HG02981 (cell line): ENCODE data around the gene FRMPD4.

ENCODE experiments used
- ATAC-seq: cut with Tn5 transposase; IDR thresholded peaks from one replicate; pipeline ENCODE4 v1.9.1; 2021; ENCODE audit warnings: mild to moderate bottlenecking, moderate library complexity; ENCODE audit not compliant: unreplicated experiment

The FRMPD4 gene

DNA sequence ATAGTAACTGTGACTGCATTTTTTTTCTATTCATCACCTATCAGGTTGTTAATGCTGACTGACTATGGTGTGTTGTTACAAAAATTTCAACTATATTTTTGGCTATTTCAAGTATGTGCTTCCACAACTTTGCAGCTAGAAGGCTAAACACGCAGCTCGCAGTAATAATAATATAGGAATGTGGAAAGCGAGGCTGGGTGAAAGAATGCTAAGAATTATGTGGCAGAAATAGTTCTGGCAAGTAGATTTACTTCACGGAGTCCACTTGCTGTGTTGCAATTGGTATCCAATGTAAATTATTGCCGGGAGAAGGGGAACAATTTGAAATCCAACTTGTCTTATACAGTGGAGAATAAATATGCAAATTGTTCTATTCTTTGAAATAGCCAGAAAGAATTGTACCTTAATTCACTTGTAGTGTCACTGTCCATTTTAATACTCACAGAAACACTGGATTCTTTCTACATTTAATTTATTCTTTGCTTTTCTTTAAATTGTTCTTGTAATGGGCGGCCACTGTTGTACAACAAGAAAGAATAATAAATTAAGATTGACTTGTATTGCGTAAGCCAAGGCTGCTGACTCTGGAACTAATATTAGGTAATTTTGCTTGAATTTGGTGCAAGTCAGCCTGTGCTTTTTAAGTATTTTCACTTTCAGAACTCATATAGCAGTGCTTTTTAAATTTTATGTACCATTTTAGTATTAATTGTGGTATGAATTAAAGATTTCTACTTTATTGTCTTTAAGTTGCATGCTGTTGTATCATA is 154.9 kb downstream of the FRMPD4 start:
- ATAC-seq = no peak

GRCh38 chrX:12297353-12297752 is 159.1 kb downstream of the FRMPD4 start:
- ATAC-seq = no peak

GRCh38 chrX:12301288-12301687 is 163.0 kb downstream of the FRMPD4 start:
- no peak for ATAC-seq

DNA sequence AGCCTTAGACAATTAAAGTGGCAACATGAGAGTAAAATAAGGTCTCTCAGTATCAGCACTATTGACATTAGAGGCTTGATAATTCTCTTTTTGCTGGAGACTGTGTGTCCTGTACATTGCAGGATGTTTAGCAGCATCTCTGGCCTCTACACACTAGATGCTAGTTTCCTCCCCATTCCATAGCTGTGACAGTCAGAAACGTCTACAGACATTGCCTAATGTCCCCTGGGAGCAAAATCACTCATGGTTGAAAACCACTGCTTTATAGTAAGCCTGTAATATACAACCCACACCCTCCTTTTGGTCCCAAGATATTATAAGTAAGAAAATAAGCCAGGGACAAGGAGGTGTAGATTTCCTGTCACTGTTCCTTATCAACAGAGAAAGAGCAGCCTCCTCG is 166.0 kb downstream of the FRMPD4 start:
- no peak for ATAC-seq

- ATAC-seq = no peak
Measured at GRCh38 chrX:12307961-12308360, 169.7 kb downstream of the FRMPD4 start.

- no peak for ATAC-seq
Measured at GRCh38 chrX:12308420-12308819, 170.1 kb downstream of the FRMPD4 start.

DNA sequence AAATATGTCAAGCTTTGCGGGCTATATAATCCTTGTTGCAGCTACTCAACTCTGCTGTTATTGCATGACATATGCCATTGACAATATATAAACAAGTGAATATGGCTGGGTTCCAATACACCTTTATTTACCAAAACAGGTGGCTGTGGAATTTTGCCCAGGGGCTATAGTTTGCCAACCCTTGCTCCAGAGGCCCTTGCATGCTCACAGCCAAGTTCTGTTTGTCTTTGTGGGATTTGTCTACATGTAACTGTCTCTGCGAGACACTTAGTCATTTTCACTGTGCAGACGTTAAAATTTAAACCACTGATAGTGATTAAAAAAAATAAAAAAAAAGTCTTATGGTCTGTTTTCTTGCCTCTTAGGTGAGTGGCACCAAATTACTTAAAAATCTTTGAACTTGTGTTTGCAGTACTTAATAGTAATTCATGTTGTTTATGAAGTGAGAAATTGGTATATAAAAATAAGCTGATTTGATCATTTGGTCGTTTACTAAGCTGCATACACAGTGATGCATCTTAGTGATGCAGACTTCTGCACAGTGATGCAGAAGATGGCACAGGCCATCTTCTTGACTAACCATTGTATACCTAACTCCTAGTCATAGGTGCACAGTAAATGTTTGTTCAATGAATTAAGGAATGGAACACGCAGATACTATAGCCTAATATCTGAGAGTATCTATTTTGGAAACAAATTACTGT is 170.9 kb downstream of the FRMPD4 start:
- ATAC-seq = no peak

DNA sequence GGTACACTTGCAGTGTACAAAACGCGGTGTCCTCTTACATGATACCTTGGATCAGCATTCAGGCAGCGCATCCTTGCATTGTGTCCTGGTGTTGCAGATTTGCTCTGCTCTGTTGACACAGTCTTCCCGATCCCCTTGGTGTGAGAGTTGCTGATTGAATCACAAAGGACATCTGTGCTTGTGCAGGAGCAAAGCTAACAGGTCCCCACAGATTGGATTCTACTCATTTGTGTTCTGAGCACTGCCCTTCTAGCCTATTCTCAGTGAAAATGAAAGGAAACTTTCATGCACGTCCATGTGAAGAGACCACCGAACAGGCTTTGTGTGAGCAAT is 171.4 kb downstream of the FRMPD4 start:
- ATAC-seq = no peak

DNA sequence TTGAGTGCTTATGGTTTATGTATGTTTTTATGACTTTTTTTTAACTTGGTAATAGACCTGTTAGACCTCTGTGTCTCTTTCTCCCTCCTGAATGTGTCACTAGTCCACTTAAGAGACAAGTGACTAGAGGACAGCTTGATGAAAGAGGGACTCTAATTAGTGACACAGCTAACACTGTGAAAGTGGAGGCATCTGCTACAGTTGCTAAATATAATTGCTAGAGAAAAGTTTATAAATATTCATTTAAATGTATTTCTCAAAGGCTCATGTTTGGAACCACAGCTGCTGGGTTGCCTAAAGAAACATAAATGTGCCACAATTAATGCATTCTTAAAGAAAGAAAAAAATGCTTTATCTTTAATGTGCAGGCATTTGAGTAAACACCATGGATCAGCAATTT is 176.4 kb downstream of the FRMPD4 start:
- no peak for ATAC-seq

GRCh38 chrX:12315526-12315925 is 177.3 kb downstream of the FRMPD4 start:
- no peak for ATAC-seq

DNA sequence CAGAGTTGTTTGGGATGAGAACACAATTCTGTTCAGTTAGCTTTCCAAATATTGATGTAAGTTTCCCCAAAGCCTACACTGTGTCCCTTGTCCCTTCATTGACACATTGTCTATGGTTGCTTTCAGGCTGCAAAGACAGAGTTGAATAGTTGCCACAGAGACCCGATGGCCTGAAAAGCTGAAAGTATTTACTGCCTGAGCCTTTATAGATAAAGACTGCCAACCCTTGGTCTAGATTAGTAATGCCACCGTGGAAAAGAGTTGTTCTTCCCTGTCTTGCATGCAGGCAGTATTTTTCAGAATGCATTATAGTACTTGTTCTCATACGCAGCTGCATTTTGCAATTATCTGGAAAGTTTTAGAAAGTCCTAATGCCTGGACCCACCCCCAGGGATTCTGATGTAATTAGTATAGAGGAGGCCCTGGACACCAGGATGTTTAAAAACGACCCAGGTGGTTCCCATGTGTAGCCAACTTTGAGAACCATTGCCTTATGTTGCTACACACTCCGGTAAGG is 180.8 kb downstream of the FRMPD4 start:
- ATAC-seq = no peak

GRCh38 chrX:12319992-12320391 is 181.7 kb downstream of the FRMPD4 start:
- ATAC-seq = no peak

DNA sequence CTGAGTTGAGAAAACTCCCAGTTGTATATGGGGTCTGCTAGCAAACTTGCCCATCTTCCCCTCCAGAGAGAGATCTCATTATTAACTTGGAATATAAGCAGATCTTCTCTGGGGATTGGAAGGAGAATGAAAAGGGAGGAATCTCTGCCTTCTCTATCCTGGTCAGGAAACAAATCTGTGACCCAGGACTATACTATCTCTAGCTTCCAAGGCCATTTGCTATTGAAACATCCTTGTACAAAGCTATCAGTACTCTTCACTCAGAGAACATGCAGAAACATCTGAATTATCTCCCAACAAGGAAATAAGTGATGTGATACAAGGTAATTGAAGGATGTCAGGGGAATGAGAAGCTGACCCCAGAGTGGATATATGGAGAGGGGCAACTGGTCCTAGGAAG is 183.8 kb downstream of the FRMPD4 start:
- ATAC-seq = no peak

GRCh38 chrX:12325171-12325570 is 186.9 kb downstream of the FRMPD4 start:
- ATAC-seq = no peak

- no peak for ATAC-seq
Measured at GRCh38 chrX:12327836-12328235, 189.6 kb downstream of the FRMPD4 start.

- ATAC-seq = no peak
Measured at GRCh38 chrX:12329476-12329875, 191.2 kb downstream of the FRMPD4 start.

DNA sequence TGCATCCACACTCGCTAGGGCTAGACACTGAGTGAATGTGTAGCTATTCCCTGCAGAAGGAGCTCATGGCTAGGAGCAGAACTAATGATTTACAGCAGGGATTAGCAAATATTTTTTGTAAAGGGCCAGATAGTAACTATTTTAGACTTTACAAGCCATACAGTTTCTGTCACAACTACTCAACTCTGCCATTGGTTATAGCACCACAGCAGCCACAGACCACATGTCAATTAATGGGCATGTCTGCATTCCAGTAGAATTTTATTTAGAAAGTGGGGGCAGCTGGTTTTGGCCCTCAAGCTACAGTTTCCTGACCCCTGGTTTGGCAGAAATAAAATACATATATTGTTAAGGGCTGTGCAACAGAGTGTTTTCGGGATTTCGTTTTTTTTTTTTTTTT is 192.6 kb downstream of the FRMPD4 start:
- ATAC-seq = no peak

- no peak for ATAC-seq
Measured at GRCh38 chrX:12332786-12333347, 194.6 kb downstream of the FRMPD4 start.

DNA sequence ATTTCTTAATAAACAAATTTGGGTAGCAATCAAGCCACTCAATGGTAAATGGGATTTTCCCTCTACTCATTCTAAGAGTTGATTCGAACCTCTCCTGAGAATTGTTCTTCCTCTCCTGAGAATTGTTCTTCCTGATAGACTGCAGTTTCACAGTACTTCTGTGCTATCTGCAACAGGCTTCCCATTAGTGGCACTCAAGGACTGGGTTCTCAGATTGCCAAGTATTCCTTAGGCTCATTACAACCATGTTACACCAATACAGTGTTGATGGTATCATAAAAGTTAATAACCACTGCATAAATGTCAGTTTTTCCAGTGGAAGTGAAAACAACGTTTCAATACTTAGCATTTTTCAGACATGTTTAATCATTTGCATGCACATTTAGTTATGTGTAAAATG is 201.6 kb downstream of the FRMPD4 start:
- ATAC-seq = no peak

DNA sequence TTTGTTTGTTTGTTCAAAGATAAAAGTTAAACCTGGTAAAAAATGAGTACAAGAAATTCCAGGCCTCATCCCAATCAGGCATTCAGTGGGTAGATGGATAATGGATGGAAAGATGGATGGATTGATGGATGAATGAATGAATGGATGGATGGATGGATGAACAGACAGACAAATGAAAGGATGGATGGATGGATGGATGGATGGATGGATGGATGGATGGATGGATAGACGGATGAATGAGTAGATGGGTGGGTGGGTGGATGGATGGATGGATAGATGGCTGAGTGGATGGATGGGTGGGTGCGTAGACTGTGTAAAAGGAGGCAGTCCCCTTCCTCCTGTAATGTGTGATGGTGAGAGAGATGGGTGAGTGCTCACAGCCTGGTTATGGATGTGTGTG is 206.7 kb downstream of the FRMPD4 start:
- ATAC-seq = no peak

GRCh38 chrX:12349201-12349600 is 210.9 kb downstream of the FRMPD4 start:
- ATAC-seq = no peak

GRCh38 chrX:12352922-12353321 is 214.6 kb downstream of the FRMPD4 start:
- ATAC-seq = no peak
